ENCODE data around the gene TNPO2.
A peak's percentile ranks its signal among the peaks of the same experiment; 100 is the strongest.

TNPO2 gene

GRCh38 chr19:12767150-12767549 is 43.4 kb upstream of the TNPO2 start:
- no peaks in the 10 kb centered on the region for H3K27me3 ChIP-seq (ENCODE audit: insufficient read depth, low read depth, severe bottlenecking)
- peaks cover 46% of the 10 kb centered on the region for H3K36me3 ChIP-seq
- no peak overlapping the region for H3K4me3 ChIP-seq (ENCODE audit: low read depth, low read length)
- no peaks in the 10 kb centered on the region for H3K9me3 ChIP-seq (ENCODE audit: severe bottlenecking)
- H3K27ac ChIP-seq = no peak overlapping the region
- DNase-seq = no peak
- TF ChIP-seq CTCF (IDR thresholded peaks at IDR 0.05; ENCODE audit: low read depth, low read length) = no peak

GRCh38 chr19:12766051-12766521 is 42.4 kb upstream of the TNPO2 start:
- DNase-seq = peak; percentile 92
- peak; percentile 87 for TF ChIP-seq CTCF (IDR thresholded peaks at IDR 0.05; ENCODE audit: low read depth, low read length)
- Histone ChIP-seq H3K27ac (peak overlapping the region; percentile 71), H3K36me3 (peaks cover 46% of the 10 kb centered on the region), H3K9me3 (ENCODE audit: severe bottlenecking) (no peaks in the 10 kb centered on the region), H3K27me3 (ENCODE audit: insufficient read depth, low read depth, severe bottlenecking) (no peaks in the 10 kb centered on the region), H3K4me3 (ENCODE audit: low read depth, low read length) (peak overlapping the region; percentile 60)

- H3K36me3 ChIP-seq = peaks cover 46% of the 10 kb centered on the region
- no peaks in the 10 kb centered on the region for H3K9me3 ChIP-seq (ENCODE audit: severe bottlenecking)
- no peak overlapping the region for H3K4me3 ChIP-seq (ENCODE audit: low read depth, low read length)
- no peak overlapping the region for H3K27ac ChIP-seq
- H3K27me3 ChIP-seq (ENCODE audit: insufficient read depth, low read depth, severe bottlenecking) = no peaks in the 10 kb centered on the region
- TF ChIP-seq CTCF (IDR thresholded peaks at IDR 0.05; ENCODE audit: low read depth, low read length) = no peak
- DNase-seq = no peak
Measured at GRCh38 chr19:12764698-12765097, 41.0 kb upstream of the TNPO2 start.

GRCh38 chr19:12763100-12763499 is 39.4 kb upstream of the TNPO2 start:
- no peak for TF ChIP-seq CTCF (IDR thresholded peaks at IDR 0.05; ENCODE audit: low read depth, low read length)
- Histone ChIP-seq H3K27ac (no peak overlapping the region), H3K36me3 (peaks cover 41% of the 10 kb centered on the region), H3K27me3 (ENCODE audit: insufficient read depth, low read depth, severe bottlenecking) (no peaks in the 10 kb centered on the region), H3K9me3 (ENCODE audit: severe bottlenecking) (no peaks in the 10 kb centered on the region), H3K4me3 (ENCODE audit: low read depth, low read length) (no peak overlapping the region)
- no peak for DNase-seq

- H3K36me3 ChIP-seq = peaks cover 20% of the 10 kb centered on the region
- no peak for DNase-seq
- no peak overlapping the region for H3K27ac ChIP-seq
- no peak for TF ChIP-seq CTCF (IDR thresholded peaks at IDR 0.05; ENCODE audit: low read depth, low read length)
- no peaks in the 10 kb centered on the region for H3K9me3 ChIP-seq (ENCODE audit: severe bottlenecking)
- no peak overlapping the region for H3K4me3 ChIP-seq (ENCODE audit: low read depth, low read length)
- no peaks in the 10 kb centered on the region for H3K27me3 ChIP-seq (ENCODE audit: insufficient read depth, low read depth, severe bottlenecking)
Measured at GRCh38 chr19:12759686-12760085, 36.0 kb upstream of the TNPO2 start.

GRCh38 chr19:12757544-12758274 is 34.0 kb upstream of the TNPO2 start:
- Histone ChIP-seq H3K9me3 (ENCODE audit: severe bottlenecking) (no peaks in the 10 kb centered on the region), H3K27ac (peak overlapping the region; percentile 52), H3K36me3 (peaks cover 4% of the 10 kb centered on the region), H3K27me3 (ENCODE audit: insufficient read depth, low read depth, severe bottlenecking) (no peaks in the 10 kb centered on the region), H3K4me3 (ENCODE audit: low read depth, low read length) (peak overlapping the region; percentile 34)
- TF ChIP-seq CTCF (IDR thresholded peaks at IDR 0.05; ENCODE audit: low read depth, low read length) = peak; percentile 96
- DNase-seq = peak; percentile 88
